GM13976 (cell line): Measurements from ENCODE around the gene PGBD5.

Experiments used
- DNase-seq: peaks from one replicate; pipeline ENCODE4 v3.0.0; 2012; ENCODE audit warnings: low spot score
- CTCF ChIP-seq: IDR thresholded peaks from 2 replicates; pipeline ENCODE4 v1.5.1; 2012; ENCODE audit warnings: borderline replicate concordance, mild to moderate bottlenecking; ENCODE audit not compliant: insufficient read depth; ENCODE audit errors: extremely low read depth, missing control alignments, control extremely low read depth
- in situ Hi-C: fragments of 300-500 bp; cut with MboI; formaldehyde crosslinking; loops from one replicate; pipeline ENCODE4 v1.12.0; 2022; ENCODE audit warnings: low sequenced_read_pairs, mixed read lengths, inconsistent platforms; ENCODE audit not compliant: unreplicated experiment

PGBD5 gene

GRCh38 chr1:230381049-230381467 lies 45.1 kb downstream of the PGBD5 start:
- in situ Hi-C loops = no loop called here
- no peak for DNase-seq
- no peak for TF ChIP-seq CTCF

- no peak for TF ChIP-seq CTCF
- in situ Hi-C loops = no loop called here
- no peak for DNase-seq
Measured at GRCh38 chr1:230379928-230380327, 46.2 kb downstream of the PGBD5 start.

GRCh38 chr1:230379462-230379861 lies 46.7 kb downstream of the PGBD5 start:
- no peak for DNase-seq
- no peak for TF ChIP-seq CTCF
- in situ Hi-C loops = no loop called here

- no peak for TF ChIP-seq CTCF
- no peak for DNase-seq
- in situ Hi-C loops = no loop called here
Measured at GRCh38 chr1:230377851-230378250, 48.3 kb downstream of the PGBD5 start.

GRCh38 chr1:230377324-230377723 lies 48.8 kb downstream of the PGBD5 start:
- DNase-seq = no peak
- in situ Hi-C loops = no loop called here
- no peak for TF ChIP-seq CTCF

- in situ Hi-C loops = no loop called here
- no peak for DNase-seq
- TF ChIP-seq CTCF = no peak
Measured at GRCh38 chr1:230376296-230376695, 49.8 kb downstream of the PGBD5 start.

- in situ Hi-C loops = no loop called here
- no peak for TF ChIP-seq CTCF
- no peak for DNase-seq
Measured at GRCh38 chr1:230375780-230376179, 50.4 kb downstream of the PGBD5 start.
